K562 (cell line): ENCODE data around the gene PIGH. TPM values are rescaled to one million over a fixed set of nuclear protein-coding genes. Genes with fewer than 3 reads are reported as not detected.

Source experiments
- ATAC-seq: fragments of 200-7000 bp; cut with Tn5 transposase; 3 replicates; pipeline ENCODE4 v1.9.1; 2020; ENCODE audit warnings: moderate library complexity
- BruUV-seq: library from RNA; stranded (reverse); fragments of 400-500 nt; replicated peaks from 2 replicates; lab custom pipeline; 2021; lab: Mats Ljungman, UMichigan
- CTCF ChIA-PET: fragments of 300-600 bp; formaldehyde crosslinking; extraction: SDS; loops from one replicate; lab custom pipeline; 2021; ENCODE audit warnings: low intra/inter-chr PET ratio; lab: Yijun Ruan, JAX
- POLR2A ChIA-PET: fragments of 300-600, 350-650 bp; sonication (Branson Sonifier 250); formaldehyde crosslinking; extraction: SDS; loops from one replicate; lab custom pipeline; 2021; ENCODE audit warnings: antibody characterized with exemption, inconsistent platforms; lab: Yijun Ruan, JAX
- DNase-seq, 4 experiments: peaks; one replicate each; pipeline versions ENCODE4 v3.0.0 to v3.0.0-alpha.2; 2011 to 2018; ENCODE audit warnings: low spot score in 3 of 4, mixed read lengths in 3 of 4; ENCODE audit errors: extremely low read depth in 1 of 4
- FAIRE-seq: peaks from 2 replicates; lab custom pipeline; 2011; peaks lifted over from hg19 to GRCh38; lab: Jason Lieb, UNC
- H2AFZ ChIP-seq: 2 replicates; pipeline ENCODE4 v1.6.0; 2011; ENCODE audit warnings: low read depth, low read length, control low read depth, inconsistent platforms
- H3K27ac ChIP-seq: fragments of 200-600 bp; 3 replicates; pipeline ENCODE4 v1.8.0; 2011; ENCODE audit warnings: low read depth, mild to moderate bottlenecking, control low read depth, inconsistent platforms, low read length, moderate library complexity, mixed read lengths; ENCODE audit errors: extremely low read depth
- H3K27me3 ChIP-seq, 2 experiments: fragments of 300-600 bp in 1 of 2; 2 replicates in 1 of 2; 3 replicates in 1 of 2; pipeline versions ENCODE4 v1.6.0 to v1.8.0; 2011; ENCODE audit warnings: inconsistent platforms in 2 of 2, low read length in 2 of 2, mild to moderate bottlenecking in 1 of 2, mixed read lengths in 1 of 2, moderate library complexity in 1 of 2; ENCODE audit not compliant: control insufficient read depth in 2 of 2, insufficient read depth in 2 of 2
- H3K36me3 ChIP-seq: fragments of 300-600 bp; 3 replicates; pipeline ENCODE4 v1.8.0; 2011; ENCODE audit warnings: mild to moderate bottlenecking, low read length, inconsistent platforms; ENCODE audit not compliant: control insufficient read depth, insufficient read depth
- H3K4me1 ChIP-seq, 2 experiments: fragments of 200-600 bp in 1 of 2; replicated peaks in 1 of 2; 2 replicates in 1 of 2; 3 replicates in 1 of 2; pipeline versions ENCODE4 v1.5.1 to v1.8.0; 2011; ENCODE audit warnings: inconsistent platforms in 2 of 2, low read length in 2 of 2, mild to moderate bottlenecking in 1 of 2, mixed read lengths in 1 of 2, moderate library complexity in 1 of 2; ENCODE audit not compliant: control insufficient read depth in 2 of 2, insufficient read depth in 2 of 2
- H3K4me2 ChIP-seq: 2 replicates; pipeline ENCODE4 v1.6.1; 2011; ENCODE audit warnings: low read length, control low read depth, inconsistent platforms, mixed read lengths; ENCODE audit not compliant: insufficient read depth
- H3K4me3 ChIP-seq: fragments of 200-600 bp; sonication (generic), shearing (Covaris generic); 2 replicates; pipeline ENCODE4 v1.5.1; 2016; ENCODE audit warnings: control low read depth, inconsistent platforms
- H3K79me2 ChIP-seq: fragments of 200-600 bp; 3 replicates; pipeline ENCODE4 v1.8.0; 2011; ENCODE audit warnings: low read length, inconsistent platforms; ENCODE audit not compliant: control insufficient read depth, insufficient read depth
- H3K9ac ChIP-seq, 2 experiments: 2 replicates each; pipeline versions ENCODE4 v1.6.0 to v1.6.1; 2011; ENCODE audit warnings: low read depth in 2 of 2, low read length in 2 of 2, control low read depth in 1 of 2, inconsistent platforms in 1 of 2, mild to moderate bottlenecking in 1 of 2, mixed read lengths in 1 of 2; ENCODE audit not compliant: insufficient read depth in 1 of 2
- H3K9me1 ChIP-seq: one replicate; pipeline ENCODE4 v1.6.0; 2011; ENCODE audit warnings: inconsistent platforms, mild to moderate bottlenecking, low read length, moderate library complexity; ENCODE audit not compliant: control insufficient read depth, insufficient read depth
- H3K9me3 ChIP-seq: replicated peaks from 2 replicates; pipeline ENCODE4 v1.5.1; 2011; ENCODE audit warnings: low read depth, low read length, inconsistent platforms; ENCODE audit not compliant: control insufficient read depth, insufficient read depth
- H4K20me1 ChIP-seq: replicated peaks from 2 replicates; pipeline ENCODE4 v1.6.1; 2011; ENCODE audit warnings: low read length, inconsistent platforms, mixed read lengths; ENCODE audit not compliant: control insufficient read depth, insufficient read depth
- CHCHD3 ChIP-seq: fragments of 250-450 bp; sonication (Bioruptor Pico); IDR thresholded peaks from 2 replicates; pipeline ENCODE4 v2.1.2; 2022; ENCODE audit warnings: mild to moderate bottlenecking
- NFIC ChIP-seq: fragments of 450-650 bp; IDR thresholded peaks from 2 replicates; pipeline ENCODE4 v1.6.1; 2017; ENCODE audit warnings: mild to moderate bottlenecking, inconsistent platforms
- PHF8 ChIP-seq: fragments of 200-600 bp; sonication (generic); IDR thresholded peaks from 2 replicates; pipeline ENCODE4 v1.6.1; 2012; ENCODE audit warnings: mixed run types, mild to moderate bottlenecking, inconsistent platforms, low read length, moderate library complexity, borderline replicate concordance
- POLR2G ChIP-seq: fragments of 200-400 bp; formaldehyde crosslinking; IDR thresholded peaks from 2 replicates; pipeline ENCODE4 v1.6.1; 2017; ENCODE audit warnings: low read depth, mild to moderate bottlenecking, antibody characterized with exemption, low read length, moderate library complexity
- SMARCA5 ChIP-seq: fragments of 450-650 bp; IDR thresholded peaks from 2 replicates; pipeline ENCODE4 v1.6.1; 2016
- TAF7 ChIP-seq: fragments of 450-650 bp; IDR thresholded peaks from 2 replicates; pipeline ENCODE4 v1.6.1; 2016; ENCODE audit warnings: missing genetic modification characterization, missing compliant biosample characterization
- ZNF280B ChIP-seq: fragments of 250-450 bp; sonication (Bioruptor Pico); IDR thresholded peaks from 2 replicates; pipeline ENCODE4 v1.5.1; 2021; ENCODE audit warnings: mild to moderate bottlenecking
- ZNF77 ChIP-seq: fragments of 250-450 bp; sonication (Bioruptor Pico); IDR thresholded peaks from 2 replicates; pipeline ENCODE4 v1.5.0; 2020
- WGBS: fragments of 100-300 bp; shearing (Covaris generic); methylation state at CpG from one replicate; pipeline ENCODE4 v1.1.6; 2016; ENCODE audit warnings: low coverage, mixed read lengths; ENCODE audit not compliant: insufficient coverage; ENCODE audit errors: missing lambda C conversion rate; 5-methylcytosine and 5-hydroxymethylcytosine counted together
- in situ Hi-C: fragments of 300-500 bp; cut with MboI; formaldehyde crosslinking; loops from 4 replicates; pipeline ENCODE4 v1.15.0; 2018; ENCODE audit warnings: inconsistent platforms, mixed read lengths
- intact Hi-C: fragments of 100-400 bp; cut with micrococcal nuclease; formaldehyde crosslinking; loops from 2 replicates; pipeline ENCODE4 v1.14.2; 2022
- polyA plus RNA-seq, 8 experiments: library from polyadenylated mRNA; depleted of rRNA in 4 of 8; stranded (reverse) in 5 of 8; unstranded in 3 of 8; fragments of >200 nt; fragmentation: Nextera tagmentation in 2 of 8; fragmentation: Illumina TruSeq in 1 of 8; extraction: Ambion mirVana in 2 of 8; extraction: Trizol in 1 of 8; gene quantifications; 2 replicates each; pipeline versions ENCODE4 v1.2.1 to v1.2.3, GENCODE V29; 2011 to 2014; ENCODE audit warnings: inconsistent platforms in 1 of 8, missing spikeins in 1 of 8
- total RNA-seq, 7 experiments: library from RNA; depleted of rRNA in 6 of 7; stranded (reverse); fragments of >200 nt in 6 of 7; fragmentation: Illumina TruSeq in 2 of 7; extraction: Trizol in 2 of 7; gene quantifications; 2 replicates each; pipeline versions ENCODE4 v1.2.1 to v1.2.3, GENCODE V29; 2011 to 2021; ENCODE audit warnings: low replicate concordance in 1 of 7

The PIGH gene
- total and polyA plus RNA-seq, 9 of the 15 experiments (the other 6 are each of a cell fraction or from before 2014, with no cell fraction given), result 21.1 to 53.4 (median 24.7) TPM

GRCh38 chr14:67572608-67573007 lies 27.5 kb downstream of the PIGH start (continued):
- TF ChIP-seq ZNF77 (CRISPR knock-in tag) (no peak), POLR2G (no peak), CHCHD3 (CRISPR knock-in tag) (no peak), SMARCA5 (no peak), TAF7 (tag) (no peak)

GRCh38 chr14:67571991-67572323 lies 28.1 kb downstream of the PIGH start:
- DNase-seq (no peak), FAIRE-seq (no peak), ATAC-seq (peak; percentile 42)
- Histone ChIP-seq H3K27me3 (no peaks in the 10 kb centered on the region), H3K4me3 (no peak overlapping the region), H3K79me2 (no peaks in the 10 kb centered on the region)
- in situ Hi-C loops, result loop anchor here (10.0 kb wide), 1 partner anchor 147 kb away; no protein-coding TSS in a partner anchor
- intact Hi-C loops, result loop anchor here (1.0 kb wide), 2 partner anchors 46 to 145 kb away; no protein-coding TSS in a partner anchor
- no TSS peak for BruUV-seq
- ChIA-PET POLR2A (interaction anchor here (0.7 to 1.3 kb wide), 2 partner anchors 31 to 39 kb away, joined by 4 read pairs; no protein-coding TSS in a partner anchor), CTCF (interaction anchor here (1.2 to 1.3 kb wide), 2 partner anchors 46 to 145 kb away, joined by 3 to 5 read pairs; no protein-coding TSS in a partner anchor)
- TF ChIP-seq NFIC (no peak), ZNF280B (CRISPR knock-in tag) (no peak), PHF8 (no peak)
- TF ChIP-seq, all 486 proteins: peak for 0
- Histone ChIP-seq H3K4me2 (no peak overlapping the region), H4K20me1 (no peaks in the 10 kb centered on the region; the same call in 1 of the 2 replicates), H3K9ac (no peak overlapping the region), H3K4me1 (peaks cover 0 to 5% of the 10 kb centered on the region in 2 experiments; a peak in 2 of 5 replicates), H3K27ac (no peak overlapping the region), H3K9me1 (no peaks in the 10 kb centered on the region), H2AFZ (no peak overlapping the region), H3K36me3 (no peaks in the 10 kb centered on the region), H3K9me3 (no peaks in the 10 kb centered on the region)
- 85% methylated on average over 4 of the region's 19 CpGs for whole genome bisulfite sequencing
